Lung (tissue), 12 donors: ENCODE results near the gene RPS6KA2. TPM values are rescaled to one million over a fixed set of nuclear protein-coding genes. Genes with fewer than 3 reads are reported as not detected.
A peak's percentile ranks its signal among the peaks of the same experiment; 100 is the strongest.
"Not testable (repeated sequence)": the region's sequence is repeated elsewhere in the genome, so short reads cannot be mapped to it uniquely, and the experiment has no call there.

ENCODE experiments used
- ATAC-seq: fragments of 200-7000 bp; cut with Tn5 transposase; one replicate; pipeline ENCODE4 v1.9.1; 2020; ENCODE audit warnings: moderate number of reproducible peaks; ENCODE audit not compliant: insufficient read depth, low FRiP score
- DNase-seq, 3 donors: peaks; one replicate each; pipeline ENCODE4 v3.0.0-alpha.2; 2013 to 2017
- H3K27ac ChIP-seq, 2 donors: one replicate each; pipeline ENCODE4 v1.5.1; 2013; ENCODE audit warnings: mild to moderate bottlenecking in 2 of 2, moderate library complexity in 2 of 2, control low read depth in 1 of 2, inconsistent platforms in 1 of 2, low read depth in 1 of 2, low read length in 1 of 2
- H3K27me3 ChIP-seq, 3 donors: one replicate each; pipeline ENCODE4 v1.5.1; 2013; ENCODE audit warnings: low read length in 2 of 3; ENCODE audit not compliant: control insufficient read depth in 3 of 3, insufficient read depth in 3 of 3
- H3K36me3 ChIP-seq, 4 donors: one replicate each; pipeline ENCODE4 v1.5.1; 2013; ENCODE audit warnings: low read length in 4 of 4, mild to moderate bottlenecking in 1 of 4, moderate library complexity in 1 of 4; ENCODE audit not compliant: control insufficient read depth in 4 of 4, insufficient read depth in 4 of 4
- H3K4me1 ChIP-seq, 5 donors: one replicate each; pipeline ENCODE4 v1.5.1; 2013; ENCODE audit warnings: low read length in 5 of 5, mild to moderate bottlenecking in 2 of 5, moderate library complexity in 1 of 5; ENCODE audit not compliant: control insufficient read depth in 5 of 5, insufficient read depth in 5 of 5
- H3K4me3 ChIP-seq: one replicate; pipeline ENCODE4 v1.5.1; 2013; ENCODE audit warnings: mild to moderate bottlenecking, control low read depth, moderate library complexity
- H3K9ac ChIP-seq, 2 donors: one replicate each; pipeline ENCODE4 v1.5.1; 2013; ENCODE audit warnings: low read length in 2 of 2, control low read depth in 1 of 2; ENCODE audit not compliant: insufficient read depth in 1 of 2
- H3K9me3 ChIP-seq, 4 donors: one replicate each; pipeline ENCODE4 v1.5.1; 2013; ENCODE audit warnings: low read length in 3 of 4, mild to moderate bottlenecking in 1 of 4, moderate library complexity in 1 of 4; ENCODE audit not compliant: control insufficient read depth in 4 of 4, insufficient read depth in 3 of 4
- CTCF ChIP-seq: IDR thresholded peaks from 2 replicates; pipeline ENCODE4 v1.5.1; 2012; ENCODE audit warnings: mild to moderate bottlenecking; ENCODE audit errors: control extremely low read depth, extremely low read depth
- WGBS, 2 donors: extraction: QIAGEN DNeasy Blood & Tissue Kit; methylation state at CpG; one replicate each; pipeline ENCODE4 v1.1.7; 2013; 5-methylcytosine and 5-hydroxymethylcytosine counted together
- polyA plus RNA-seq, 2 donors: library from polyadenylated mRNA; stranded (reverse); fragments of 200-250 nt; gene quantifications; one replicate each; pipeline ENCODE4 v1.2.1, GENCODE V29; 2013
- total RNA-seq, 2 donors: library from RNA; depleted of rRNA in 1 of 2; stranded (reverse); fragments of >200 nt in 1 of 2; gene quantifications; one replicate each; pipeline ENCODE4 v1.2.1, GENCODE V29; 2014 to 2021
- donor health status: control.
- donor health status: control.
- donor health status: Bipolar disorder and iron deficiency.
- donor health status: healthy.
- donor health status: DM: yes; HTN: yes; CAD: no.

The RPS6KA2 gene
- total and polyA plus RNA-seq, 4 donors: 61.9 to 185 (median 105) TPM

- Histone ChIP-seq H3K27ac (peak overlapping the region in 1 of 2 donors; percentile 22), H3K4me3 (no peak overlapping the region), H3K4me1 (peaks cover 0 to 14% (median 0%) of the 10 kb centered on the region in 5 donors), H3K36me3 (peaks cover 2 to 21% (median 9%) of the 10 kb centered on the region in 4 donors), H3K9me3 (no peaks in the 10 kb centered on the region), H3K27me3 (no peaks in the 10 kb centered on the region), H3K9ac (no peak overlapping the region)
- DNase-seq (no peak), ATAC-seq (no peak)
- no peak for TF ChIP-seq CTCF
- whole genome bisulfite sequencing, 2 donors: 66 to 86% methylated on average over 2 of the region's 2 CpGs
These were observed 261.8 kb downstream of the RPS6KA2 start for GRCh38 chr6:166365221-166365620.

- TF ChIP-seq CTCF: no peak
- WGBS, 2 donors: 81 to 91% methylated on average over 7 of the region's 7 CpGs
- Histone ChIP-seq H3K36me3 (peaks cover 2 to 19% (median 9%) of the 10 kb centered on the region in 4 donors), H3K9me3 (no peaks in the 10 kb centered on the region), H3K9ac (no peak overlapping the region), H3K27ac (peak overlapping the region in 1 of 2 donors; percentile 11), H3K27me3 (no peaks in the 10 kb centered on the region), H3K4me3 (no peak overlapping the region), H3K4me1 (peaks cover 0 to 12% (median 0%) of the 10 kb centered on the region in 5 donors)
- ATAC-seq (no peak), DNase-seq (no peak)
These were observed 262.6 kb downstream of the RPS6KA2 start for GRCh38 chr6:166364456-166364855.

GRCh38 chr6:166362427-166362826 lies 264.6 kb downstream of the RPS6KA2 start:
- H3K27me3 ChIP-seq, H3K27ac ChIP-seq, H3K9me3 ChIP-seq, H3K9ac ChIP-seq, ATAC-seq, DNase-seq, H3K4me3 ChIP-seq: not testable (repeated sequence)
- 96 to 98% methylated on average over 4 of the region's 4 CpGs for WGBS, 2 donors
- Histone ChIP-seq H3K36me3 (peaks cover 2 to 17% (median 5%) of the 10 kb centered on the region in 4 donors), H3K4me1 (peaks cover 0 to 12% (median 0%) of the 10 kb centered on the region in 5 donors)

- peaks cover 0 to 10% (median 0%) of the 10 kb centered on the region in 5 donors for H3K4me1 ChIP-seq
- no peaks in the 10 kb centered on the region for H3K27me3 ChIP-seq
- no peak overlapping the region for H3K9ac ChIP-seq
- 35 to 72% methylated on average over 3 of the region's 3 CpGs for WGBS, 2 donors
- TF ChIP-seq CTCF: no peak
- no peak for DNase-seq
- H3K4me3 ChIP-seq: no peak overlapping the region
- no peak overlapping the region for H3K27ac ChIP-seq
- H3K9me3 ChIP-seq: no peaks in the 10 kb centered on the region
- peaks cover 0 to 16% (median 5%) of the 10 kb centered on the region in 4 donors for H3K36me3 ChIP-seq
- no peak for ATAC-seq
These were observed 266.0 kb downstream of the RPS6KA2 start for GRCh38 chr6:166361077-166361429.
